ENCODE data around the gene TMEM223. TPM values are rescaled to one million over a fixed set of nuclear protein-coding genes. Genes with fewer than 3 reads are reported as not detected.

Gene TMEM223
- total RNA-seq, result 10.5 and 17.1 TPM in 2 replicates

GRCh38 chr11:62791501-62792201 is at the start of gene TMEM223:
Gene TMEM223 (minus strand): TSS chr11:62792006. CDS start chr11:62791994, 12 bp downstream.

GRCh38 chr11:62839050-62839945 is 47.5 kb upstream of the TMEM223 start, which contains the start of gene WDR74:
Gene WDR74 (minus strand): TSS chr11:62839590. CDS start chr11:62839570, 20 bp downstream.

GRCh38 chr11:62832336-62833234 is 40.8 kb upstream of the TMEM223 start, which contains the start of gene TEX54:
Gene TEX54 (minus strand): TSS chr11:62832841.

GRCh38 chr11:62831520-62832335 is 39.9 kb upstream of the TMEM223 start, which contains the start of gene STX5:
Gene STX5 (minus strand): TSS chr11:62832051. CDS start chr11:62831243, 808 bp downstream.

GRCh38 chr11:62805076-62805892 is 13.5 kb upstream of the TMEM223 start, which contains the start of gene NXF1:
Gene NXF1 (minus strand): TSS chr11:62805440. CDS start chr11:62805356, 84 bp downstream.

GRCh38 chr11:62787005-62787759 is 4.6 kb downstream of the TMEM223 start, which contains the start of gene TMEM179B:
Gene TMEM179B (plus strand): TSS chr11:62787402. CDS start chr11:62787432, 30 bp downstream.

GRCh38 chr11:62771144-62772021 is 20.4 kb downstream of the TMEM223 start, which contains the start of gene TAF6L:
Gene TAF6L (plus strand): TSS chr11:62771396. CDS start chr11:62775784, 4,388 bp downstream.

GRCh38 chr11:62753736-62754603 is 37.8 kb downstream of the TMEM223 start, which contains the start of gene ZBTB3:
Gene ZBTB3 (minus strand): TSS chr11:62754160. CDS start chr11:62753664, 496 bp downstream.

Other genes with a start within 250 kb of the TMEM223 start
- gene AHNAK, start 245.2 kb downstream of the TMEM223 start, total RNA-seq, result 265 and 856 TPM in 2 replicates
- gene EEF1G, start 218.1 kb downstream of the TMEM223 start, total RNA-seq, result 1,482 and 1,970 TPM in 2 replicates
- 9.1 and 11.3 TPM in 2 replicates for gene TUT1, start 200.5 kb downstream of the TMEM223 start, total RNA-seq
- gene MTA2, start 190.1 kb downstream of the TMEM223 start, total RNA-seq, result 183 and 215 TPM in 2 replicates
- gene EML3, start 179.2 kb downstream of the TMEM223 start, total RNA-seq, result 7.9 and 16.2 TPM in 2 replicates
- 1.7 and 1.9 TPM in 2 replicates for gene ROM1, start 178.7 kb downstream of the TMEM223 start, total RNA-seq
- gene B3GAT3, start 170.0 kb downstream of the TMEM223 start, total RNA-seq, result 24.9 and 33.7 TPM in 2 replicates
- 195 and 220 TPM in 2 replicates for gene GANAB, start 145.4 kb downstream of the TMEM223 start, total RNA-seq
- 23.6 and 29.2 TPM in 2 replicates for gene INTS5, start 138.7 kb downstream of the TMEM223 start, total RNA-seq
- 21.0 and 61.2 TPM in 2 replicates for gene C11orf98, start 126.8 kb downstream of the TMEM223 start, total RNA-seq
- 5.1 and 14.0 TPM in 2 replicates for gene CSKMT, start 126.7 kb downstream of the TMEM223 start, total RNA-seq
- 10.8 and 22.6 TPM in 2 replicates for gene UQCC3, start 120.3 kb downstream of the TMEM223 start, total RNA-seq
- gene LBHD1, start 119.7 kb downstream of the TMEM223 start, total RNA-seq, result 1.4 and 1.9 TPM in 2 replicates
- 139 and 221 TPM in 2 replicates for gene UBXN1, start 112.9 kb downstream of the TMEM223 start, total RNA-seq
- gene LRRN4CL, start 102.5 kb downstream of the TMEM223 start, total RNA-seq, result 0.14 and 1.4 TPM in 2 replicates
- gene BSCL2, start 84.6 kb downstream of the TMEM223 start, total RNA-seq, result 18.1 and 22.0 TPM in 2 replicates
- not detected in 2 replicates for gene GNG3, start 84.3 kb downstream of the TMEM223 start, total RNA-seq
- gene HNRNPUL2, start 64.5 kb downstream of the TMEM223 start, total RNA-seq, result 11.6 and 20.6 TPM in 2 replicates
- 18.1 and 31.4 TPM in 2 replicates for gene TTC9C, start 63.5 kb downstream of the TMEM223 start, total RNA-seq
- 9.2 and 13.0 TPM in 2 replicates for gene ZBTB3, start 37.8 kb downstream of the TMEM223 start, total RNA-seq
- gene POLR2G, start 30.4 kb downstream of the TMEM223 start, total RNA-seq, result 55.4 and 87.8 TPM in 2 replicates
- 19.1 and 21.2 TPM in 2 replicates for gene TAF6L, start 20.6 kb downstream of the TMEM223 start, total RNA-seq
- 24.3 and 35.5 TPM in 2 replicates for gene TMEM179B, start 4.6 kb downstream of the TMEM223 start, total RNA-seq
- 14.0 and 37.4 TPM in 2 replicates for gene NXF1, start 13.4 kb upstream of the TMEM223 start, total RNA-seq
- 29.7 and 47.2 TPM in 2 replicates for gene STX5, start 40.0 kb upstream of the TMEM223 start, total RNA-seq
- gene TEX54, start 40.8 kb upstream of the TMEM223 start, total RNA-seq, result not detected in 2 replicates
- gene WDR74, start 47.6 kb upstream of the TMEM223 start, total RNA-seq, result 68.5 and 89.2 TPM in 2 replicates
- gene SLC3A2, start 88.9 kb upstream of the TMEM223 start, total RNA-seq, result 692 and 1,787 TPM in 2 replicates
- gene CHRM1, start 129.4 kb upstream of the TMEM223 start, total RNA-seq, result not detected in 2 replicates
- not detected in 2 replicates for gene SLC22A6, start 193.0 kb upstream of the TMEM223 start, total RNA-seq
- not detected in 2 replicates for gene SLC22A8, start 223.8 kb upstream of the TMEM223 start, total RNA-seq

All from nasal cavity respiratory epithelium epithelial cell of viscerocranial mucosa (primary cell).